GM12872 (cell line): ENCODE data around the gene GRIK2.

Experiments
- TF ChIP-seq, protein P1 (sequence below): IDR thresholded peaks from 3 replicates; pipeline ENCODE4 v1.5.1; 2011; ENCODE audit warnings: low read depth, mild to moderate bottlenecking, low read length, moderate library complexity; ENCODE audit not compliant: insufficient read depth

Gene GRIK2

GRCh38 chr6:101458826-101459225 is 65.3 kb downstream of the GRIK2 start:
- TF ChIP-seq, protein P1, sequence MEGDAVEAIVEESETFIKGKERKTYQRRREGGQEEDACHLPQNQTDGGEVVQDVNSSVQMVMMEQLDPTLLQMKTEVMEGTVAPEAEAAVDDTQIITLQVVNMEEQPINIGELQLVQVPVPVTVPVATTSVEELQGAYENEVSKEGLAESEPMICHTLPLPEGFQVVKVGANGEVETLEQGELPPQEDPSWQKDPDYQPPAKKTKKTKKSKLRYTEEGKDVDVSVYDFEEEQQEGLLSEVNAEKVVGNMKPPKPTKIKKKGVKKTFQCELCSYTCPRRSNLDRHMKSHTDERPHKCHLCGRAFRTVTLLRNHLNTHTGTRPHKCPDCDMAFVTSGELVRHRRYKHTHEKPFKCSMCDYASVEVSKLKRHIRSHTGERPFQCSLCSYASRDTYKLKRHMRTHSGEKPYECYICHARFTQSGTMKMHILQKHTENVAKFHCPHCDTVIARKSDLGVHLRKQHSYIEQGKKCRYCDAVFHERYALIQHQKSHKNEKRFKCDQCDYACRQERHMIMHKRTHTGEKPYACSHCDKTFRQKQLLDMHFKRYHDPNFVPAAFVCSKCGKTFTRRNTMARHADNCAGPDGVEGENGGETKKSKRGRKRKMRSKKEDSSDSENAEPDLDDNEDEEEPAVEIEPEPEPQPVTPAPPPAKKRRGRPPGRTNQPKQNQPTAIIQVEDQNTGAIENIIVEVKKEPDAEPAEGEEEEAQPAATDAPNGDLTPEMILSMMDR, result no peak

DNA sequence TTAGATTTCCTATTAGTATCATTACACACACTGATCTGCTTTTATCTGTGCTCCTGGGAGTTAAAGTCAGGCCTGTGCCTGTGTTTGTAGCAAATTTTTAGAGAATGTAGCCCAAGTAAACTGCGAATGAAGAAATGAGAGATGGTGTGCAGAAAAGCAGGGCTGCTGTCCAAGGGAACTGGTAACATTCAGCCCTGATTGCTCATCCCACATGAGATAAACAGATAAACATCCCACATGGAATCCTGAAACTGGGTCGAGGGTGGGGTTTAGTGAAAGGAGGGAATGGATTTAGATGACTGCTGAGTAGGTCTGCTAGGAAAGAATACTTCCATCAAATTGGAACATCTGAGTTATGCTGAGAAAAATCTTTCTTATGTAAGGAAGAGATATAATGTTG is 69.1 kb downstream of the GRIK2 start:
- TF ChIP-seq, protein P1, result no peak

GRCh38 chr6:101465863-101466262 is 72.4 kb downstream of the GRIK2 start:
- TF ChIP-seq, protein P1, result no peak

DNA sequence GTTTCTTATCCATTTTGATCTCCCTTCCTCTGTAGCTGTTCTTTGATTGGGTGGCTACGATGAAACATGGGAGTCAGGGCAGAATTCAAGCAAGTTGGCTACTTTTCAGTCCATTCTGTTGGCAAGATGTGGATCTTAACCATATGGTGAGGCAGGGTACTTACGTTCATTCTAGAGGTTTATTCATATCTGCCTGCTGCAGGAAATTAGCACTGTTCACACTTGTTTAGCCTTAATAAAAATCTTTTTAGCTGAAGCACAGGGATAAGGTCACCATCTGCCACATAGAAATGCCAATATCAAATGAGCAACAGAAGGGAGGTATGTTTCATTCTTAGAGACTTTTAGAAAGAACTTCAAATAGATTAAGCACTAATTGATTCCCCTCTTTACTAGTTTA is 83.9 kb downstream of the GRIK2 start:
- TF ChIP-seq, protein P1, result no peak

GRCh38 chr6:101478891-101479290 is 85.4 kb downstream of the GRIK2 start:
- TF ChIP-seq, protein P1, result no peak

DNA sequence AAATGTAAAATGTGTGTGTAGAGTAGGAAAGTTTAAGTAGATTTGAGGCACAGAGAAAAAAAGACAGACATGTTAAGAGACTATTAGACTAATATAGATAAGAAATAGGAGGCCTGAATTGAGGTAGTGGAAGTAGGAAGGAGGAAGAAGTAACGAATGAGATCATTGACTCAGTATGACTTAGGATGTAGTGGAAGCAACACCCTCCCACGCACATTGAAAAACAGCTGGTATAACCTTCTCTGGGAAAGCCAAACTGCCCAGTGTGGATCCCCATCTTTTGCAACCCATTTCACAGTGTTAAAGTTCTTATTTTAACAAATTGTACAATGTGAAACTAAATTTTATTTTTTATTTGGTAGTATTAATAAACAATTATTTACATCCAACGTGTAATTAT is 89.1 kb downstream of the GRIK2 start:
- TF ChIP-seq, protein P1, result no peak

- TF ChIP-seq, protein P1, result no peak
These were observed 91.3 kb downstream of the GRIK2 start for GRCh38 chr6:101484781-101485180.

- TF ChIP-seq, protein P1, result no peak
These were observed 92.6 kb downstream of the GRIK2 start for GRCh38 chr6:101486124-101486523.
